DOHH2 (cell line): Measurements from ENCODE around the gene CLEC18C.
"Not testable (repeated sequence)": the region's sequence is repeated elsewhere in the genome, so short reads cannot be mapped to it uniquely, and the experiment has no call there.

Experiments
- H3F3A ChIP-seq: fragments of 200-600 bp; sonication (generic), shearing (Covaris generic); 2 replicates; pipeline ENCODE4 v1.6.0; 2016; ENCODE audit warnings: antibody characterized with exemption, mild to moderate bottlenecking; ENCODE audit not compliant: control insufficient read depth, insufficient read depth
- H3K27ac ChIP-seq: fragments of 200-600 bp; sonication (generic); 2 replicates; pipeline ENCODE4 v1.5.1; 2014; ENCODE audit warnings: low read depth, mild to moderate bottlenecking, low read length, moderate library complexity
- H3K27me3 ChIP-seq: fragments of 200-600 bp; sonication (generic); 2 replicates; pipeline ENCODE4 v1.6.1; 2014; ENCODE audit warnings: mild to moderate bottlenecking, low read length, mixed read lengths; ENCODE audit not compliant: control insufficient read depth
- H3K36me3 ChIP-seq: fragments of 200-600 bp; sonication (generic); 2 replicates; pipeline ENCODE4 v1.6.1; 2014; ENCODE audit warnings: mild to moderate bottlenecking, low read length, moderate library complexity, mixed read lengths; ENCODE audit not compliant: control insufficient read depth
- H3K4me1 ChIP-seq: fragments of 200-600 bp; sonication (generic); 2 replicates; pipeline ENCODE4 v1.6.1; 2014; ENCODE audit warnings: mild to moderate bottlenecking, low read length, mixed read lengths; ENCODE audit not compliant: control insufficient read depth
- H3K4me2 ChIP-seq: fragments of 200-600 bp; sonication (generic); 2 replicates; pipeline ENCODE4 v1.6.0; 2014; ENCODE audit warnings: mild to moderate bottlenecking, low read length, moderate library complexity
- H3K4me3 ChIP-seq: fragments of 200-600 bp; sonication (generic); 2 replicates; pipeline ENCODE4 v1.5.1; 2014; ENCODE audit warnings: mild to moderate bottlenecking, low read length, mixed read lengths
- H3K79me2 ChIP-seq: fragments of 200-600 bp; sonication (generic); 2 replicates; pipeline ENCODE4 v1.6.1; 2014; ENCODE audit warnings: mild to moderate bottlenecking, low read length, mixed read lengths; ENCODE audit not compliant: control insufficient read depth
- H3K9me2 ChIP-seq: fragments of 200-600 bp; sonication (generic); replicated peaks from 2 replicates; pipeline ENCODE4 v1.6.1; 2014; ENCODE audit warnings: mild to moderate bottlenecking, low read length, mixed read lengths; ENCODE audit not compliant: control insufficient read depth
- H3K9me3 ChIP-seq: fragments of 200-600 bp; sonication (generic); 2 replicates; pipeline ENCODE4 v1.6.1; 2014; ENCODE audit warnings: antibody characterized with exemption, low read length, mixed read lengths; ENCODE audit not compliant: control insufficient read depth, insufficient read depth
- H4K20me1 ChIP-seq: fragments of 200-600 bp; sonication (generic); 2 replicates; pipeline ENCODE4 v1.6.0; 2014; ENCODE audit warnings: low read depth, mild to moderate bottlenecking, antibody characterized with exemption, low read length, moderate library complexity; ENCODE audit not compliant: control insufficient read depth, insufficient read depth

CLEC18C gene

GRCh38 chr16:70223971-70224513, 50.5 kb downstream of the CLEC18C start:
- not testable (repeated sequence) for H3F3A ChIP-seq, H3K27me3 ChIP-seq, H3K9me3 ChIP-seq, H3K4me1 ChIP-seq, H3K79me2 ChIP-seq, H3K27ac ChIP-seq, H3K4me3 ChIP-seq, H4K20me1 ChIP-seq, H3K4me2 ChIP-seq, H3K9me2 ChIP-seq
- peaks cover 26% of the 10 kb centered on the region for H3K36me3 ChIP-seq

GRCh38 chr16:70224645-70225044, 51.1 kb downstream of the CLEC18C start:
- H3K36me3 ChIP-seq: peaks cover 24% of the 10 kb centered on the region
- H4K20me1 ChIP-seq, H3K4me1 ChIP-seq, H3K4me3 ChIP-seq, H3K79me2 ChIP-seq, H3K9me2 ChIP-seq, H3K27me3 ChIP-seq, H3F3A ChIP-seq, H3K9me3 ChIP-seq, H3K27ac ChIP-seq, H3K4me2 ChIP-seq: not testable (repeated sequence)

- H3K79me2 ChIP-seq: not testable (repeated sequence)
These were observed 51.8 kb downstream of the CLEC18C start for GRCh38 chr16:70225430-70225829.

GRCh38 chr16:70226024-70226423, 52.4 kb downstream of the CLEC18C start:
- H3F3A ChIP-seq, H3K79me2 ChIP-seq, H3K9me3 ChIP-seq, H3K4me3 ChIP-seq, H3K9me2 ChIP-seq, H4K20me1 ChIP-seq, H3K4me2 ChIP-seq, H3K27ac ChIP-seq, H3K27me3 ChIP-seq, H3K4me1 ChIP-seq: not testable (repeated sequence)
- peaks cover 21% of the 10 kb centered on the region for H3K36me3 ChIP-seq

More at GRCh38 chr16:70225430-70225829, 51.8 kb downstream of the CLEC18C start:
- H3K4me1 ChIP-seq, H3F3A ChIP-seq, H3K4me3 ChIP-seq, H3K9me2 ChIP-seq, H3K27ac ChIP-seq, H4K20me1 ChIP-seq, H3K4me2 ChIP-seq, H3K9me3 ChIP-seq, H3K27me3 ChIP-seq: not testable (repeated sequence)
- H3K36me3 ChIP-seq: peaks cover 21% of the 10 kb centered on the region

GRCh38 chr16:70231831-70232230, 58.2 kb downstream of the CLEC18C start:
- H3K27me3 ChIP-seq, H3K27ac ChIP-seq, H4K20me1 ChIP-seq, H3K79me2 ChIP-seq, H3K9me3 ChIP-seq, H3F3A ChIP-seq, H3K4me2 ChIP-seq, H3K9me2 ChIP-seq, H3K4me1 ChIP-seq, H3K4me3 ChIP-seq: not testable (repeated sequence)
- H3K36me3 ChIP-seq: peaks cover 36% of the 10 kb centered on the region
